H1 (cell line): Measurements from ENCODE around the gene MYRIP. TPM values are rescaled to one million over a fixed set of nuclear protein-coding genes. Genes with fewer than 3 reads are reported as not detected.

Source experiments
- CTCF ChIA-PET: fragments of 300-600 bp; sonication (Branson Sonifier 250); formaldehyde crosslinking; loops from one replicate; lab custom pipeline; 2021; ENCODE audit not compliant: partially characterized antibody; lab: Charles Lee
- POLR2A ChIA-PET: fragments of 300-600 bp; sonication (Branson Sonifier 250); formaldehyde crosslinking; loops from one replicate; lab custom pipeline; 2021; ENCODE audit warnings: inconsistent platforms; ENCODE audit not compliant: partially characterized antibody; lab: Charles Lee
- DNase-seq, 2 experiments: peaks; one replicate each; pipeline versions ENCODE4 v3.0.0 to v3.0.0-alpha.2; 2010 to 2022; ENCODE audit warnings: low spot score in 2 of 2, low read depth in 1 of 2, mixed read lengths in 1 of 2
- FAIRE-seq: peaks from 2 replicates; lab custom pipeline; 2011; peaks lifted over from hg19 to GRCh38; lab: Jason Lieb, UNC
- H2AFZ ChIP-seq: 2 replicates; pipeline ENCODE4 v1.8.1; 2012; ENCODE audit warnings: low read length, inconsistent platforms
- H2AK5ac ChIP-seq: 2 replicates; pipeline ENCODE4 v1.6.1; 2013; ENCODE audit warnings: low read depth, low read length
- H2BK120ac ChIP-seq: replicated peaks from 2 replicates; pipeline ENCODE3; 2013; ENCODE audit warnings: low read depth, low read length, inconsistent platforms
- H2BK12ac ChIP-seq: 2 replicates; pipeline ENCODE4 v1.6.1; 2013; ENCODE audit warnings: low read depth, low read length
- H2BK15ac ChIP-seq: 2 replicates; pipeline ENCODE4 v1.6.1; 2013; ENCODE audit warnings: low read length
- H2BK20ac ChIP-seq: 2 replicates; pipeline ENCODE4 v1.6.1; 2013; ENCODE audit warnings: low read length
- H2BK5ac ChIP-seq: 2 replicates; pipeline ENCODE4 v1.6.1; 2013; ENCODE audit warnings: low read depth, low read length
- H3K14ac ChIP-seq: 2 replicates; pipeline ENCODE4 v1.6.1; 2013; ENCODE audit warnings: inconsistent platforms; ENCODE audit not compliant: insufficient read length
- H3K18ac ChIP-seq: 2 replicates; pipeline ENCODE4 v1.6.1; 2013; ENCODE audit warnings: low read length; ENCODE audit errors: extremely low read depth
- H3K23ac ChIP-seq: 2 replicates; pipeline ENCODE4 v1.6.1; 2013; ENCODE audit warnings: inconsistent platforms; ENCODE audit not compliant: insufficient read length
- H3K23me2 ChIP-seq: 2 replicates; pipeline ENCODE4 v1.6.1; 2013; ENCODE audit warnings: low read depth, low read length
- H3K27ac ChIP-seq: 2 replicates; pipeline ENCODE4 v1.6.1; 2011; ENCODE audit warnings: low read depth, low read length, inconsistent platforms
- H3K27me3 ChIP-seq, 4 experiments: replicated peaks in 1 of 4; 1 replicate in 1 of 4; 2 replicates in 3 of 4; pipeline versions ENCODE4 v1.6.1 to v1.8.1; 2011 to 2013; ENCODE audit warnings: low read length in 3 of 4, mild to moderate bottlenecking in 3 of 4, inconsistent platforms in 2 of 4, mixed read lengths in 2 of 4, moderate library complexity in 1 of 4; ENCODE audit not compliant: control insufficient read depth in 3 of 4, insufficient read depth in 3 of 4; ENCODE audit errors: extremely low read depth in 1 of 4
- H3K36me3 ChIP-seq, 4 experiments: 2 replicates each; pipeline versions ENCODE4 v1.6.1 to v1.8.1; 2011 to 2013; ENCODE audit warnings: mild to moderate bottlenecking in 4 of 4, low read length in 3 of 4, moderate library complexity in 2 of 4, control low read depth in 1 of 4, inconsistent platforms in 1 of 4; ENCODE audit not compliant: insufficient read depth in 4 of 4, control insufficient read depth in 2 of 4
- H3K4ac ChIP-seq: replicated peaks from 2 replicates; pipeline ENCODE3; 2013; ENCODE audit warnings: low read length, low read depth, mixed read lengths, inconsistent platforms; ENCODE audit not compliant: insufficient read length
- H3K4me1 ChIP-seq, 4 experiments: replicated peaks in 1 of 4; 1 replicate in 1 of 4; 2 replicates in 3 of 4; pipeline versions ENCODE4 v1.6.1 to v1.8.1; 2011 to 2013; ENCODE audit warnings: low read length in 3 of 4, inconsistent platforms in 2 of 4, mixed read lengths in 1 of 4; ENCODE audit not compliant: insufficient read depth in 4 of 4, control insufficient read depth in 3 of 4
- H3K4me2 ChIP-seq, 2 experiments: 2 replicates each; pipeline versions ENCODE4 v1.6.1 to v1.8.1; 2011 to 2013; ENCODE audit warnings: low read depth in 2 of 2, low read length in 2 of 2, control low read depth in 1 of 2, inconsistent platforms in 1 of 2, mild to moderate bottlenecking in 1 of 2; ENCODE audit not compliant: insufficient read depth in 1 of 2
- H3K4me3 ChIP-seq, 4 experiments: fragments of 200-600, 300-600 bp in 1 of 4; sonication (generic), shearing (Covaris generic), sonication (Bioruptor Twin) in 1 of 4; 2 replicates each; pipeline versions ENCODE4 v1.5.1 to v1.8.1; 2011 to 2016; ENCODE audit warnings: low read length in 4 of 4, low read depth in 3 of 4, control low read depth in 2 of 4, inconsistent platforms in 2 of 4, mild to moderate bottlenecking in 2 of 4, mixed read lengths in 1 of 4, moderate library complexity in 1 of 4; ENCODE audit not compliant: insufficient read depth in 2 of 4; ENCODE audit errors: extremely low read depth in 1 of 4
- H3K56ac ChIP-seq: replicated peaks from 2 replicates; pipeline ENCODE3; 2013; ENCODE audit warnings: low read depth, mild to moderate bottlenecking, mixed read lengths, low read length, inconsistent platforms; ENCODE audit not compliant: insufficient read length
- H3K79me1 ChIP-seq: 2 replicates; pipeline ENCODE4 v1.6.1; 2013; ENCODE audit warnings: low read depth, low read length, control low read depth
- H3K79me2 ChIP-seq, 2 experiments: 2 replicates each; pipeline versions ENCODE4 v1.6.1 to v1.8.1; 2012 to 2013; ENCODE audit warnings: low read length in 2 of 2, mild to moderate bottlenecking in 2 of 2, inconsistent platforms in 1 of 2; ENCODE audit not compliant: insufficient read depth in 2 of 2, control insufficient read depth in 1 of 2
- H3K9ac ChIP-seq, 4 experiments: replicated peaks in 1 of 4; 1 replicate in 1 of 4; 2 replicates in 3 of 4; pipeline versions ENCODE4 v1.6.1 to v1.8.1; 2011 to 2013; ENCODE audit warnings: low read depth in 3 of 4, low read length in 3 of 4, control low read depth in 2 of 4, mild to moderate bottlenecking in 2 of 4, moderate library complexity in 2 of 4, inconsistent platforms in 1 of 4; ENCODE audit errors: extremely low read depth in 1 of 4
- H3K9me3 ChIP-seq, 2 experiments: 2 replicates each; pipeline versions ENCODE4 v1.6.1 to v1.8.1; 2012 to 2013; ENCODE audit warnings: mild to moderate bottlenecking in 2 of 2, moderate library complexity in 2 of 2, control low read depth in 1 of 2, inconsistent platforms in 1 of 2, low read depth in 1 of 2, low read length in 1 of 2, mixed read lengths in 1 of 2; ENCODE audit not compliant: insufficient read depth in 2 of 2
- H4K20me1 ChIP-seq, 2 experiments: replicated peaks in 1 of 2; 2 replicates each; pipeline versions ENCODE3 to v1.8.1; 2011 to 2013; ENCODE audit warnings: inconsistent platforms in 2 of 2, low read length in 2 of 2, mild to moderate bottlenecking in 1 of 2; ENCODE audit not compliant: insufficient read depth in 2 of 2, control insufficient read depth in 1 of 2
- H4K5ac ChIP-seq: 2 replicates; pipeline ENCODE4 v1.6.1; 2013; ENCODE audit warnings: low read length, low read depth, mixed read lengths, inconsistent platforms; ENCODE audit not compliant: insufficient read length
- H4K8ac ChIP-seq: 2 replicates; pipeline ENCODE4 v1.8.0; 2013; ENCODE audit warnings: mild to moderate bottlenecking, moderate library complexity, low read length, inconsistent platforms; ENCODE audit not compliant: insufficient read depth; ENCODE audit errors: extremely low read depth
- H4K91ac ChIP-seq: replicated peaks from 2 replicates; pipeline ENCODE3; 2013; ENCODE audit warnings: low read length, mixed read lengths, inconsistent platforms; ENCODE audit not compliant: insufficient read length
- SRF ChIP-seq: IDR thresholded peaks from 2 replicates; pipeline ENCODE4 v1.6.1; 2011; ENCODE audit warnings: mild to moderate bottlenecking, low read depth, low read length, moderate library complexity
- WGBS, 2 experiments: shearing (Covaris generic) in 1 of 2; methylation state at CpG; one replicate each; pipeline versions ENCODE4 v1.1.6 to v1.1.7; 2013 to 2015; ENCODE audit warnings: low lambda C conversion rate in 2 of 2, mixed read lengths in 2 of 2, inconsistent platforms in 1 of 2, low coverage in 1 of 2, missing lambda C conversion rate in 1 of 2; ENCODE audit not compliant: insufficient replicate concordance in 2 of 2, insufficient coverage in 1 of 2, insufficient read length in 1 of 2; ENCODE audit errors: extremely low coverage in 1 of 2, missing lambda C conversion rate in 1 of 2; 5-methylcytosine and 5-hydroxymethylcytosine counted together
- polyA plus RNA-seq, 7 experiments: library from polyadenylated mRNA; depleted of rRNA in 3 of 7; stranded (reverse) in 5 of 7; unstranded in 2 of 7; fragments of >200 nt in 5 of 7; fragments of 200-250 nt in 2 of 7; gene quantifications; 1 replicate in 5 of 7; 2 replicates in 1 of 7; 4 replicates in 1 of 7; pipeline versions ENCODE4 v1.2.1 to v1.2.3, GENCODE V29; 2011 to 2013; ENCODE audit warnings: missing spikeins in 2 of 7, mixed read lengths in 2 of 7
- total RNA-seq: library from RNA; stranded (reverse); fragmentation: NEBNext Ultra II Directional; extraction: Animal tissue kit (Norgen Biotek cat#: 25700); gene quantifications from 2 replicates; pipeline ENCODE4 v1.2.1, GENCODE V29; 2021

Gene MYRIP
- total and polyA plus RNA-seq, 2 of the 8 experiments (the other 6 are each of a cell fraction or from before 2014, with no cell fraction given), result 0.54 to 4.3 TPM

DNA sequence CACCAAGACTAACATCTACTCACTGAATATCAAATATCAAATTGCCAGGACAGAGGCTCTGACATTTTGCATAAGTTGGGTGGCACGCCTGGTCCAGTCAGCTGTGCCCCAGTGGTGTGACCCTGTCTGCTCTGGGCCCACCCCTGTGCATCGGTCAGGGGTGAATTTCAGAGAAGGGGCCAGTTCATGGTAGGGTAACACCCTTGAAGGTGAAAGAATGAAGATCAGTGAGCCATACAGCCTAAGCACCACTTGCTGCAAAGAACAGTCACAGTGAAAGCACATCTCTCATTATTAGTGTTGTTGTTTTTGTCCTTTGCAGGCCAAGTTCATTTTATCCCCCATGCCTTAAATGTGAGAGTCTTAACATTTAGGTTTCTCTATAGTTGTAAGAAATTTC, 86.8 kb downstream of the MYRIP start:
- H3K9me3 ChIP-seq, result no peaks in the 10 kb centered on the region
- no peak for TF ChIP-seq SRF
- H3K23ac ChIP-seq, result no peak overlapping the region
- H2BK5ac ChIP-seq, result no peak overlapping the region
- H3K4me2 ChIP-seq, result no peak overlapping the region
- no peak overlapping the region for H2BK120ac ChIP-seq
- H3K18ac ChIP-seq, result no peak overlapping the region
- H4K5ac ChIP-seq, result no peak overlapping the region
- no peak overlapping the region for H2BK20ac ChIP-seq
- POLR2A ChIA-PET, result no interaction called here
- CTCF ChIA-PET, result no interaction called here
- FAIRE-seq (no peak), DNase-seq (no peak)
- no peak overlapping the region for H4K91ac ChIP-seq
- no peak overlapping the region for H3K4ac ChIP-seq
- H3K79me1 ChIP-seq, result no peaks in the 10 kb centered on the region
- H3K27me3 ChIP-seq, result no peaks in the 10 kb centered on the region
- H2BK15ac ChIP-seq, result no peak overlapping the region
- H3K56ac ChIP-seq, result no peak overlapping the region
- no peak overlapping the region for H3K9ac ChIP-seq
- H3K4me3 ChIP-seq, result no peak overlapping the region
- H3K23me2 ChIP-seq, result no peaks in the 10 kb centered on the region
- no peaks in the 10 kb centered on the region for H4K20me1 ChIP-seq
- no peak overlapping the region for H4K8ac ChIP-seq
- H3K79me2 ChIP-seq, result no peaks in the 10 kb centered on the region
- H2AFZ ChIP-seq, result no peak overlapping the region
- no peak overlapping the region for H3K27ac ChIP-seq
- H2AK5ac ChIP-seq, result no peak overlapping the region
- WGBS, 2 experiments, result 90% methylated on average over 2 of the region's 2 CpGs; no CpG with 5 or more reads in 1 of the 2 experiments
- no peaks in the 10 kb centered on the region for H3K36me3 ChIP-seq
- H3K4me1 ChIP-seq, result peaks cover 0 to 4% (median 1%) of the 10 kb centered on the region in 4 experiments; a peak in 2 of 7 replicates
- H3K14ac ChIP-seq, result no peak overlapping the region
- no peak overlapping the region for H2BK12ac ChIP-seq
